Esophagus squamous epithelium (tissue), 4 donors: ENCODE results near the gene IL1R1.
"Not testable (repeated sequence)": the region's sequence is repeated elsewhere in the genome, so short reads cannot be mapped to it uniquely, and the experiment has no call there.

ENCODE experiments used
- CTCF ChIP-seq, 6 experiments: fragments of 450-650 bp in 4 of 6; fragments of 200-600 bp in 2 of 6; sonication (generic) in 2 of 6; IDR thresholded peaks; one replicate each; pipeline ENCODE4 v1.5.1; 2016 to 2019; ENCODE audit warnings: antibody characterized with exemption in 6 of 6, mild to moderate bottlenecking in 4 of 6, moderate library complexity in 4 of 6
- POLR2A ChIP-seq, 4 donors: fragments of 450-650 bp; IDR thresholded peaks; one replicate each; pipeline ENCODE4 v1.6.1; 2017; ENCODE audit warnings: antibody characterized with exemption in 4 of 4, mild to moderate bottlenecking in 4 of 4, moderate library complexity in 3 of 4

- TF ChIP-seq CTCF, POLR2A (IDR thresholded peaks at IDR 0.05): not testable (repeated sequence)
Observed at GRCh38 chr2:102106813-102107740, 35.5 kb upstream of the IL1R1 start.
